Rectal smooth muscle tissue (tissue), 1 donor: ENCODE results near the gene VWC2L.

Experiments
- H3K27ac ChIP-seq: one replicate; pipeline ENCODE4 v1.7.0; 2013; ENCODE audit warnings: low read depth, low read length, inconsistent platforms
- H3K27me3 ChIP-seq: one replicate; pipeline ENCODE4 v1.7.0; 2013; ENCODE audit warnings: low read length; ENCODE audit not compliant: control insufficient read depth, insufficient read depth
- H3K36me3 ChIP-seq: one replicate; pipeline ENCODE4 v1.7.0; 2013; ENCODE audit warnings: low read length; ENCODE audit not compliant: control insufficient read depth, insufficient read depth
- H3K4me1 ChIP-seq: one replicate; pipeline ENCODE4 v1.7.0; 2013; ENCODE audit warnings: low read length; ENCODE audit not compliant: control insufficient read depth, insufficient read depth
- H3K4me3 ChIP-seq: one replicate; pipeline ENCODE4 v1.7.0; 2013; ENCODE audit warnings: low read length
- H3K9ac ChIP-seq: one replicate; pipeline ENCODE4 v1.7.0; 2013; ENCODE audit warnings: low read length

Gene VWC2L

GRCh38 chr2:214410918-214411554 lies at the start of gene VWC2L:
VWC2L (plus strand) TSS chr2:214411054; CDS start chr2:214414194, 3,140 bp downstream.
- Histone ChIP-seq H3K4me1 (no peaks in the 10 kb centered on the region), H3K36me3 (no peaks in the 10 kb centered on the region), H3K27ac (no peak within 1 kb of the TSS), H3K27me3 (no peaks in the 10 kb centered on the region), H3K4me3 (no peak within 1 kb of the TSS), H3K9ac (no peak within 1 kb of the TSS)

GRCh38 chr2:214361116-214361515 lies 49.7 kb upstream of the VWC2L start:
- H3K36me3 ChIP-seq = no peaks in the 10 kb centered on the region
- H3K27ac ChIP-seq = no peak overlapping the region
- no peak overlapping the region for H3K4me3 ChIP-seq
- no peaks in the 10 kb centered on the region for H3K4me1 ChIP-seq
- H3K27me3 ChIP-seq = no peaks in the 10 kb centered on the region
- no peak overlapping the region for H3K9ac ChIP-seq

GRCh38 chr2:214365549-214365948 lies 45.3 kb upstream of the VWC2L start:
- no peak overlapping the region for H3K9ac ChIP-seq
- no peaks in the 10 kb centered on the region for H3K27me3 ChIP-seq
- no peaks in the 10 kb centered on the region for H3K4me1 ChIP-seq
- no peak overlapping the region for H3K27ac ChIP-seq
- H3K4me3 ChIP-seq = no peak overlapping the region
- H3K36me3 ChIP-seq = no peaks in the 10 kb centered on the region

- no peak overlapping the region for H3K4me3 ChIP-seq
- no peak overlapping the region for H3K9ac ChIP-seq
- H3K4me1 ChIP-seq = no peaks in the 10 kb centered on the region
- no peak overlapping the region for H3K27ac ChIP-seq
- H3K36me3 ChIP-seq = no peaks in the 10 kb centered on the region
- no peaks in the 10 kb centered on the region for H3K27me3 ChIP-seq
Observed at GRCh38 chr2:214367171-214367570, 43.7 kb upstream of the VWC2L start.

GRCh38 chr2:214376618-214377285 lies 34.1 kb upstream of the VWC2L start:
- Histone ChIP-seq H3K36me3 (no peaks in the 10 kb centered on the region), H3K27ac (no peak overlapping the region), H3K27me3 (no peaks in the 10 kb centered on the region), H3K4me1 (no peaks in the 10 kb centered on the region), H3K9ac (no peak overlapping the region), H3K4me3 (no peak overlapping the region)

GRCh38 chr2:214377286-214377624 lies 33.6 kb upstream of the VWC2L start:
- no peak overlapping the region for H3K4me3 ChIP-seq
- no peak overlapping the region for H3K9ac ChIP-seq

GRCh38 chr2:214378455-214379103 lies 32.3 kb upstream of the VWC2L start:
- H3K27ac ChIP-seq = no peak overlapping the region
- H3K4me3 ChIP-seq = no peak overlapping the region

More at GRCh38 chr2:214377286-214377624, 33.6 kb upstream of the VWC2L start:
- Histone ChIP-seq H3K36me3 (no peaks in the 10 kb centered on the region), H3K4me1 (no peaks in the 10 kb centered on the region), H3K27ac (no peak overlapping the region), H3K27me3 (no peaks in the 10 kb centered on the region)

GRCh38 chr2:214379227-214379626 lies 31.6 kb upstream of the VWC2L start:
- no peak overlapping the region for H3K4me3 ChIP-seq

More at GRCh38 chr2:214378455-214379103, 32.3 kb upstream of the VWC2L start:
- Histone ChIP-seq H3K4me1 (no peaks in the 10 kb centered on the region), H3K27me3 (no peaks in the 10 kb centered on the region), H3K36me3 (no peaks in the 10 kb centered on the region), H3K9ac (no peak overlapping the region)

GRCh38 chr2:214380681-214381080 lies 30.2 kb upstream of the VWC2L start:
- H3K36me3 ChIP-seq = no peaks in the 10 kb centered on the region
- no peaks in the 10 kb centered on the region for H3K4me1 ChIP-seq
- H3K27me3 ChIP-seq = no peaks in the 10 kb centered on the region
- no peak overlapping the region for H3K27ac ChIP-seq
- no peak overlapping the region for H3K4me3 ChIP-seq
- H3K9ac ChIP-seq = no peak overlapping the region

More at GRCh38 chr2:214379227-214379626, 31.6 kb upstream of the VWC2L start:
- Histone ChIP-seq H3K36me3 (no peaks in the 10 kb centered on the region), H3K9ac (no peak overlapping the region), H3K27ac (no peak overlapping the region), H3K27me3 (no peaks in the 10 kb centered on the region), H3K4me1 (no peaks in the 10 kb centered on the region)

- Histone ChIP-seq H3K36me3 (no peaks in the 10 kb centered on the region), H3K27me3 (no peaks in the 10 kb centered on the region), H3K4me3 (no peak overlapping the region), H3K4me1 (no peaks in the 10 kb centered on the region), H3K27ac (no peak overlapping the region), H3K9ac (no peak overlapping the region)
Observed at GRCh38 chr2:214382229-214382628, 28.6 kb upstream of the VWC2L start.

GRCh38 chr2:214386720-214387119 lies 24.1 kb upstream of the VWC2L start:
- Histone ChIP-seq H3K4me1 (no peaks in the 10 kb centered on the region), H3K27me3 (no peaks in the 10 kb centered on the region), H3K4me3 (no peak overlapping the region), H3K9ac (no peak overlapping the region), H3K36me3 (no peaks in the 10 kb centered on the region), H3K27ac (no peak overlapping the region)

GRCh38 chr2:214389334-214389733 lies 21.5 kb upstream of the VWC2L start:
- H3K4me1 ChIP-seq = no peaks in the 10 kb centered on the region
- no peak overlapping the region for H3K4me3 ChIP-seq
- H3K36me3 ChIP-seq = no peaks in the 10 kb centered on the region
- no peak overlapping the region for H3K27ac ChIP-seq
- no peak overlapping the region for H3K9ac ChIP-seq
- H3K27me3 ChIP-seq = no peaks in the 10 kb centered on the region
